ENCODE data around the gene AGXT.

The AGXT gene

DNA sequence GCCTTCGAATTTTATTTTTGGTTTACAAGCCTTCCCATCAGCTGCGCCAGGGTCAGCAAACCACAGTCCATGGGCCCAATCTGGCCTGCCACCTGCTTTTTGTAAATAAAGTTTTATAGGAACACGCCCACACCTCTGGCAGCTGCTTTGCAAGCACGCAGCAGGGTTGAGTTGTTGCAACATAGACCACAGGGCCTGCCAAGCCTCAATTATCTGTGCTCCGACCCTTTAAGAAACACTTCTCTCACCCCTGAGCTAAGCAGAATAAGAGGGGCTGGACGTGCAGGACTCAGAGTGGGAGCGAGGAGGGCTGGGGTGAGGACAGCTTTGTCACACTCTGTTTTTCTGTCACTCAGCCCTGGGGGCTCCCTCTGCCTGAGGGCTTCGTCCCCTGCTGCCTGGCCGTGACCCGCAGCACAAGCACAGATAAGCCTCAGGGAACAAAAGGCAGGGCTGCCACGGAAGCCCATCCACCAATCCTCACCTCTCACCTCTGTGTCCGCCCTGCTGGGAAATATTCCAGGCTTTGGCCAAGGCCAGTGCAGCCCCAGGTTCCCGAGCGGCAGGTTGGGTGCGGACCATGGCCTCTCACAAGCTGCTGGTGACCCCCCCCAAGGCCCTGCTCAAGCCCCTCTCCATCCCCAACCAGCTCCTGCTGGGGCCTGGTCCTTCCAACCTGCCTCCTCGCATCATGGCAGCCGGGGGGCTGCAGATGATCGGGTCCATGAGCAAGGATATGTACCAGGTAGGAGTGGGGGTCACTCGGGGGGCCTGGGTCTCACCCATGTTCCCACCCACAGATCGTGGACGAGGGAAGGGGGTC is at the start of gene AGXT:
Gene AGXT, plus strand, starts transcription at position 539 of the 823 bp plus-strand sequence. Its CDS starts 42 bp downstream, at position 581.
- no peak for DNase-seq (ENCODE audit: low read depth, low spot score)

GRCh38 chr2:240819126-240819857 is 49.3 kb upstream of the AGXT start:
- no peak for DNase-seq (ENCODE audit: low read depth, low spot score)

- DNase-seq (ENCODE audit: low read depth, low spot score) = no peak
These were observed 48.6 kb upstream of the AGXT start, which contains the start of gene KIF1A for GRCh38 chr2:240819858-240820606. KIF1A (minus strand) TSS chr2:240820219; CDS start chr2:240797752, 22,467 bp downstream.

DNA sequence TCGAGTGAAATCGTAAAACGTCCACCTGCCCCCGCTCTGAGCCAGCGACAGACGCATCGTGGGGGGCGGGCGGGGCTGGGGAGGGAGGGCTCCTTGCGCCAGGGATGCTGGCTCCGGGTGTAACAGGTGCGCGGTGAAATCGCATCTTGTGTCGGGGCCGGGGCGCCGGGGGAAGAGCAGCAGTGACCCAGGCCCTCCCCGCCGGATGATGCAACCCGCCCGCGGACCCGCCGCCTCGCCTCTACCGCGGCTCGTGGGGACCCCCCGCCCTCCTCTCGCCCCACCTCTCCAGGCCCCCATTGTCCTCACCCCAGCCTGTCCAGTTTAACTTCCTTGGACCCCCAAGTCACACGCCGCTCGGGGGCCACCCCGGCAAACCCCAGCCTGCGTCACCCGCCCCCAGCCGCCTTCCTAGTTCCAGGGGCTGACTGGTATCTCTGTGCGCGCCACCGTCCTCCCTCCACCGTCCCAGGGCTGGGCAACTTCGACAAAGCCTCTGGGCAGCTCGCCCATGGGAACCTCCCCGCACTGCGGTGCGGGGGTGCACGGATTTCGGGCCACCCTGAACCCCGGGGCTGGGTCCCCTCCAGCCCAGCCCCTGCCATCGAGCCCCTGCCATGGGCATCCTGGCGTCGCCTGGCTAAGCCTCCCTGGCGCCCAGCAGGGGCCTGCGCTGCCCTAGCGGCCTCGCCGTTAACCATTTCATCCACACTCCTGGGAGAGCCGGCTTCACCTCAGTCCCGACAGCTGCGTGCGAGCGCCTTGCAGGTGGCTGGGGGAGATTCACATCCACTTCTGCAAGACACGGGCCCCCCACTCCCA is 47.8 kb upstream of the AGXT start:
- DNase-seq (ENCODE audit: low read depth, low spot score) = no peak

- DNase-seq (ENCODE audit: low read depth, low spot score) = no peak
These were observed 47.2 kb upstream of the AGXT start for GRCh38 chr2:240821429-240821778.

- no peak for DNase-seq (ENCODE audit: low read depth, low spot score)
These were observed 46.3 kb upstream of the AGXT start for GRCh38 chr2:240822280-240822847.

- no peak for DNase-seq (ENCODE audit: low read depth, low spot score)
These were observed 44.9 kb upstream of the AGXT start for GRCh38 chr2:240823449-240824336.

- DNase-seq (ENCODE audit: low read depth, low spot score) = no peak
These were observed 43.1 kb upstream of the AGXT start for GRCh38 chr2:240825476-240825875.

DNA sequence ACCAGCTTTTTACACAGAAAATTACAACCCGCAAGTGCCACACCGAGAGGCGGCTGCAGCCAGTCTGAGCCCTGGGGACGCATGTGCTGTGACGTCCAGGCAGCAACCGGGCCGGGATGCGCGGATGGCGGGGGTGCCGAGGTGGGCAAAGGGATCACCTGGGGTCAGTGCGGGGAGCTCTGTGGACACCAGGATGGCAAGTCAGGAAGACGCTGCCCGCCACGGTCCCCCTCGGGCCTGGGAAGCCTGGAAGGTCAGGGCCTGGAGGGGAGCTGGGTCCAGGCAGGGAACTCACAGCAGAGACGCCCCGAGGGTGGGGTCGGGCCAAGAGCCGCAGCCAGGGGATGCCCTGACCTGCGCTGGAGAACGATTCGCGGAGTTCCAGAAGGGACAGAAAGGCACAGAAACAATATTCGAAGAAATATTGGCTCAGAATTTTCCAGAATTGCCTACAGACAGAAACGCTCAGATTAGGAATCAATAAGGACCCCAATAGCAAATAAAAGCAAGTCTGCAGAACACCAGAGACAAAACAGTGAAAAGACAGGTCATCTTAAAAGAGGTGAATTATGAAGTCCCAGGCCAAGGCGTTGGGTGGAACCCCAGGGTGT is 36.9 kb upstream of the AGXT start:
- no peak for DNase-seq (ENCODE audit: low read depth, low spot score)

GRCh38 chr2:240832205-240832727 is 36.4 kb upstream of the AGXT start:
- DNase-seq (ENCODE audit: low read depth, low spot score) = peak; percentile 33

- no peak for DNase-seq (ENCODE audit: low read depth, low spot score)
These were observed 35.6 kb upstream of the AGXT start for GRCh38 chr2:240832921-240833494.

DNA sequence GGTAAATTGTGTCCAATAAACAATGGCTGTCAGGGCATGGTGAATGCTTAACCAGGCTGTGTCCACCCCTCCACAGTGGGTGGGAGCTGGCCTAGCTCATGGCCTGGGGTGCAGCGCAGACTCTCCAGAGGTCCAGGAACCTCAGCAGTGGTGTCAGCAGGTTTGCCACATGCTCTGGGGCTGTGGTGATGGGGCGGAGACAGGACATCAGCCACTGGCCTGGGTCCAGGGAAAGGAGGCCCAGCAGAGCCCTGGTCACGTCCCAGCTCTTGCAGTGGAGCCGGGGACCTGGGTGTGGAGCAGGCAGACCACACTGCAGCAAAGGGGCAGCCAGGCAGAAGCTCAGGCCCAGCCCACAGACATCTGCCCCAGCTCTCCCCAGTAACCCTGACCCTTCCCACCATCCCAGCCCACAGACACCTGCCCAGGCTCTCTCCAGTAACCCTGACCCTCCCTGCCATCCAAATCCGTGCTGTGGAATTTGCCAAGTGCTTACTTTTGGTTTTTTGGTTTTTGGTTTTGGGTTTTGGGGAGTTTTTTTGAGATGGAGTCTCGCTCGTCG is 34.8 kb upstream of the AGXT start:
- DNase-seq (ENCODE audit: low read depth, low spot score) = no peak

- DNase-seq (ENCODE audit: low read depth, low spot score) = no peak
These were observed 34.1 kb upstream of the AGXT start for GRCh38 chr2:240834377-240834975.

GRCh38 chr2:240835528-240835927 is 33.1 kb upstream of the AGXT start:
- no peak for DNase-seq (ENCODE audit: low read depth, low spot score)

GRCh38 chr2:240836781-240837467 is 31.7 kb upstream of the AGXT start:
- no peak for DNase-seq (ENCODE audit: low read depth, low spot score)

DNA sequence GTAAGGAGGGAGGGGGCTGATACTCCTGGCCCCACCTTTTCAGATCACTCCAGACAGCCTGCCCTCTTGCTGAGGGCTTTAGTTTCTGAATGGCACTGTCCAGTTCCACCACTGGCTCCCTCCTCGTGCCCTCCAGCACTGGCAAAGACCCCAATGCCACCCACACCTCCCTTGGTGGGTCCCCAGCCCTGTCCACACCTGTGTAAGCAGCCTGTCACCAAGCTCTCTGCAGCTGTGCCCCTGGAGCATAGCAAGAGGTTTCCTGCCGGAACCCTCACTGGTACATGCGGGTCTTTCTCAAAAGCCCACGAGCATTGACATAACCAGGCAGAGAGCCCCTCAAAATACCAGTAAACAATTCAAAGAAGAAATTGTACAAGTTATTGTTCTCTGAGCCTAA is 31.0 kb upstream of the AGXT start:
- DNase-seq (ENCODE audit: low read depth, low spot score) = no peak

Data from brain pericyte (primary cell).